ENCODE data around the gene TCP10L. TPM values are rescaled to one million over a fixed set of nuclear protein-coding genes. Genes with fewer than 3 reads are reported as not detected.

The TCP10L gene
- total and polyA plus RNA-seq, 2 of the 13 experiments (the other 11 are each of a cell fraction or from before 2014, with no cell fraction given): 0.90 to 2.4 TPM

- CTCF ChIA-PET (ENCODE audit: low intra/inter-chr PET ratio, low total read pairs): no interaction called here
- POLR2A ChIA-PET: no interaction called here
- ATAC-seq: no peak
These were observed 27.2 kb downstream of the TCP10L start for GRCh38 chr21:32558106-32558505.

GRCh38 chr21:32554832-32555638 lies 30.3 kb downstream of the TCP10L start:
- in situ Hi-C loops (cut with HindIII; ENCODE audit: extremely low pct_ligation_motif_present, low pct_unique_long_range_greater_than_20kb) (no loop called here), intact Hi-C loops (cut with micrococcal nuclease; ENCODE audit: unreplicated experiment) (no loop called here)
- FAIRE-seq (no peak), ATAC-seq (no peak), DNase-seq (ENCODE audit: low spot score) (no peak)
- H3K9ac ChIP-seq (ENCODE audit: insufficient read depth, low read depth, low read length): no peak overlapping the region
- H3K9me3 ChIP-seq (ENCODE audit: low read length): no peaks in the 10 kb centered on the region
- TF ChIP-seq ZNF484 (CRISPR knock-in tag; IDR thresholded peaks at IDR 0.05; ENCODE audit: borderline replicate concordance, low read depth): no peak
- H3K4me3 ChIP-seq (replicated peaks in 1 of 3; ENCODE audit: insufficient read depth in 1 of 3, low read depth in 2 of 3, low read length in 3 of 3): no peak overlapping the region
- ChIA-PET CTCF (ENCODE audit: low intra/inter-chr PET ratio, low total read pairs) (no interaction called here), POLR2A (no interaction called here)
- H3K27me3 ChIP-seq (ENCODE audit: control insufficient read depth in 1 of 2, insufficient read depth in 2 of 2, low read length in 2 of 2): no peaks in the 10 kb centered on the region
- no peak overlapping the region for H3K4me2 ChIP-seq (ENCODE audit: low read depth, low read length)
- H4K20me1 ChIP-seq (ENCODE audit: insufficient read depth, low read length): no peaks in the 10 kb centered on the region
- no peaks in the 10 kb centered on the region for H3K79me2 ChIP-seq (ENCODE audit: insufficient read depth, low read length)
- peaks cover 6% of the 10 kb centered on the region; the same call in 1 of the 2 replicates for H3K4me1 ChIP-seq (ENCODE audit: insufficient read depth, low read length)
- BruUV-seq (replicated peaks): no TSS peak
- H2AFZ ChIP-seq (ENCODE audit: low read length): no peak overlapping the region
- H3K36me3 ChIP-seq (replicated peaks in 1 of 2; ENCODE audit: control insufficient read depth in 1 of 2, insufficient read depth in 2 of 2, low read length in 2 of 2): no peaks in the 10 kb centered on the region
- no peak overlapping the region for H3K27ac ChIP-seq (ENCODE audit: extremely low read length, insufficient read depth, low read length)
- WGBS (ENCODE audit: low lambda C conversion rate): 97% methylated on average over 4 of the region's 4 CpGs

More at GRCh38 chr21:32558106-32558505, 27.2 kb downstream of the TCP10L start:
- TF ChIP-seq CEBPG (CRISPR knock-in tag; IDR thresholded peaks at IDR 0.05): no peak
- no peak for TF ChIP-seq PAF1 (CRISPR knock-in tag; IDR thresholded peaks at IDR 0.05)
- WGBS (ENCODE audit: low lambda C conversion rate): 78% methylated on average over 3 of the region's 3 CpGs
- BruUV-seq (replicated peaks): no TSS peak
- Histone ChIP-seq H3K4me2 (ENCODE audit: low read depth, low read length) (no peak overlapping the region), H3K9me3 (ENCODE audit: low read length) (no peaks in the 10 kb centered on the region), H3K4me3 (replicated peaks in 1 of 3; ENCODE audit: insufficient read depth in 1 of 3, low read depth in 2 of 3, low read length in 3 of 3) (no peak overlapping the region), H3K4me1 (ENCODE audit: insufficient read depth, low read length) (peaks cover 11% of the 10 kb centered on the region), H3K27me3 (ENCODE audit: control insufficient read depth in 1 of 2, insufficient read depth in 2 of 2, low read length in 2 of 2) (no peaks in the 10 kb centered on the region), H3K79me2 (ENCODE audit: insufficient read depth, low read length) (no peaks in the 10 kb centered on the region), H3K36me3 (replicated peaks in 1 of 2; ENCODE audit: control insufficient read depth in 1 of 2, insufficient read depth in 2 of 2, low read length in 2 of 2) (no peaks in the 10 kb centered on the region), H3K9ac (ENCODE audit: insufficient read depth, low read depth, low read length) (no peak overlapping the region), H2AFZ (ENCODE audit: low read length) (no peak overlapping the region), H4K20me1 (ENCODE audit: insufficient read depth, low read length) (no peaks in the 10 kb centered on the region), H3K27ac (ENCODE audit: extremely low read length, insufficient read depth, low read length) (no peak overlapping the region)
- FAIRE-seq: no peak
- intact Hi-C loops (cut with micrococcal nuclease; ENCODE audit: unreplicated experiment) (no loop called here), in situ Hi-C loops (cut with HindIII; ENCODE audit: extremely low pct_ligation_motif_present, low pct_unique_long_range_greater_than_20kb) (no loop called here)
- no peak for DNase-seq (ENCODE audit: low spot score)

All from HepG2 (cell line).